Fibroblast of the aortic adventitia (primary cell): ENCODE data around the gene RFX7. TPM values are rescaled to one million over a fixed set of nuclear protein-coding genes. Genes with fewer than 3 reads are reported as not detected.

Experiments used
- DNase-seq: peaks from one replicate; pipeline ENCODE4 v3.0.0-alpha.2; 2010; ENCODE audit warnings: low read depth
- H3K4me3 ChIP-seq: 2 replicates; pipeline ENCODE4 v1.5.1; 2011; ENCODE audit warnings: low read depth, mild to moderate bottlenecking, control low read depth, low read length, moderate library complexity
- CTCF ChIP-seq: IDR thresholded peaks from 2 replicates; pipeline ENCODE4 v1.5.1; 2011; ENCODE audit warnings: mild to moderate bottlenecking, low read length, control low read depth, inconsistent platforms; ENCODE audit not compliant: insufficient read depth
- total RNA-seq: library from RNA; depleted of rRNA; stranded (reverse); fragments of >200 nt; gene quantifications from 2 replicates; pipeline ENCODE4 v1.2.3, GENCODE V29; 2012; ENCODE audit warnings: low replicate concordance

RFX7 gene
- total RNA-seq, 1 donor, result 9.5 TPM

- no peak for TF ChIP-seq CTCF
- no peak for DNase-seq
- no peak overlapping the region for H3K4me3 ChIP-seq
Observed at GRCh38 chr15:56187665-56188064, 56.0 kb downstream of the RFX7 start.

GRCh38 chr15:56185980-56186379, 57.7 kb downstream of the RFX7 start:
- no peak overlapping the region for H3K4me3 ChIP-seq
- no peak for TF ChIP-seq CTCF
- DNase-seq, result no peak

- DNase-seq, result no peak
- H3K4me3 ChIP-seq, result no peak overlapping the region
- TF ChIP-seq CTCF, result no peak
Observed at GRCh38 chr15:56184516-56184915, 59.2 kb downstream of the RFX7 start.

GRCh38 chr15:56180851-56181250, 62.8 kb downstream of the RFX7 start:
- TF ChIP-seq CTCF, result no peak

GRCh38 chr15:56176996-56177395, 66.7 kb downstream of the RFX7 start:
- no peak for TF ChIP-seq CTCF
- DNase-seq, result no peak
- H3K4me3 ChIP-seq, result no peak overlapping the region

More at GRCh38 chr15:56180851-56181250, 62.8 kb downstream of the RFX7 start:
- DNase-seq, result no peak
- H3K4me3 ChIP-seq, result no peak overlapping the region

- no peak overlapping the region for H3K4me3 ChIP-seq
- no peak for TF ChIP-seq CTCF
- no peak for DNase-seq
Observed at GRCh38 chr15:56175788-56176187, 67.9 kb downstream of the RFX7 start.

GRCh38 chr15:56174649-56175048, 69.0 kb downstream of the RFX7 start:
- H3K4me3 ChIP-seq, result no peak overlapping the region
- no peak for TF ChIP-seq CTCF
- DNase-seq, result no peak
